Astrocyte (in vitro differentiated cells and primary cell): Measurements from ENCODE around the gene IL21R. TPM values are rescaled to one million over a fixed set of nuclear protein-coding genes. Genes with fewer than 3 reads are reported as not detected.

Source experiments
- DNase-seq: peaks from one replicate; pipeline ENCODE4 v3.0.0-alpha.2; 2010; ENCODE audit warnings: low read depth
- FAIRE-seq: peaks from 2 replicates; lab custom pipeline; 2011; peaks lifted over from hg19 to GRCh38; lab: Jason Lieb, UNC
- H2AFZ ChIP-seq: 2 replicates; pipeline ENCODE4 v1.6.0; 2012; ENCODE audit warnings: low read depth, low read length, inconsistent platforms
- H3K27ac ChIP-seq: 2 replicates; pipeline ENCODE4 v1.5.1; 2011; ENCODE audit warnings: low read depth, low read length, inconsistent platforms
- H3K27me3 ChIP-seq: 2 replicates; pipeline ENCODE4 v1.6.0; 2011; ENCODE audit warnings: low read length, inconsistent platforms; ENCODE audit not compliant: insufficient read depth
- H3K36me3 ChIP-seq: 2 replicates; pipeline ENCODE4 v1.5.1; 2011; ENCODE audit warnings: low read length, inconsistent platforms; ENCODE audit not compliant: insufficient read depth
- H3K4me1 ChIP-seq: 2 replicates; pipeline ENCODE4 v1.5.1; 2011; ENCODE audit warnings: low read length, inconsistent platforms; ENCODE audit not compliant: insufficient read depth
- H3K4me2 ChIP-seq: 2 replicates; pipeline ENCODE4 v1.6.0; 2012; ENCODE audit warnings: low read length, inconsistent platforms
- H3K4me3 ChIP-seq: 2 replicates; pipeline ENCODE4 v1.5.1; 2011; ENCODE audit warnings: low read depth, mild to moderate bottlenecking, low read length, inconsistent platforms; ENCODE audit not compliant: insufficient read depth
- H3K79me2 ChIP-seq: 2 replicates; pipeline ENCODE4 v1.6.0; 2012; ENCODE audit warnings: mild to moderate bottlenecking, low read length, inconsistent platforms; ENCODE audit not compliant: insufficient read depth
- H3K9ac ChIP-seq: 2 replicates; pipeline ENCODE4 v1.6.0; 2012; ENCODE audit warnings: mild to moderate bottlenecking, low read length, inconsistent platforms
- H3K9me3 ChIP-seq: 2 replicates; pipeline ENCODE4 v1.5.1; 2012; ENCODE audit warnings: low read depth, mild to moderate bottlenecking, low read length, inconsistent platforms; ENCODE audit not compliant: insufficient read depth
- H4K20me1 ChIP-seq: 2 replicates; pipeline ENCODE4 v1.6.0; 2012; ENCODE audit warnings: low read length, inconsistent platforms; ENCODE audit not compliant: insufficient read depth
- H3K27ac Mint-ChIP-seq: one replicate; pipeline ENCODE4 v1.8.0; 2021; ENCODE audit warnings: mild to moderate bottlenecking, mixed read lengths; ENCODE audit not compliant: unreplicated experiment
- H3K27me3 Mint-ChIP-seq: one replicate; pipeline ENCODE4 v1.8.0; 2021; ENCODE audit warnings: low read depth, mixed read lengths; ENCODE audit not compliant: unreplicated experiment
- H3K36me3 Mint-ChIP-seq: one replicate; pipeline ENCODE4 v1.8.0; 2021; ENCODE audit warnings: low read depth, mixed read lengths; ENCODE audit not compliant: unreplicated experiment
- H3K4me1 Mint-ChIP-seq: one replicate; pipeline ENCODE4 v1.8.0; 2021; ENCODE audit warnings: low read depth, mixed read lengths; ENCODE audit not compliant: unreplicated experiment
- H3K4me3 Mint-ChIP-seq: one replicate; pipeline ENCODE4 v1.8.0; 2021; ENCODE audit warnings: mild to moderate bottlenecking, moderate library complexity, mixed read lengths; ENCODE audit not compliant: unreplicated experiment
- H3K9me3 Mint-ChIP-seq: one replicate; pipeline ENCODE4 v1.8.0; 2021; ENCODE audit warnings: mild to moderate bottlenecking, mixed read lengths; ENCODE audit not compliant: unreplicated experiment
- CTCF ChIP-seq: IDR thresholded peaks from 2 replicates; pipeline ENCODE4 v1.5.1; 2011; ENCODE audit warnings: low read depth, mild to moderate bottlenecking, inconsistent platforms, low read length, moderate library complexity; ENCODE audit not compliant: insufficient read depth
- EZH2 ChIP-seq: IDR thresholded peaks from 2 replicates; pipeline ENCODE4 v1.6.1; 2012; ENCODE audit warnings: mild to moderate bottlenecking, low read length, inconsistent platforms; ENCODE audit not compliant: insufficient read depth
- total RNA-seq: library from RNA; stranded (reverse); gene quantifications from 2 replicates; pipeline ENCODE4 v1.2.1, GENCODE V29; 2021

Gene IL21R
- total RNA-seq, 1 donor from 2014 or later, result 1.8 TPM

- peaks cover 17% of the 10 kb centered on the region for H3K4me1 Mint-ChIP-seq
- Histone ChIP-seq H3K9me3 (no peaks in the 10 kb centered on the region), H3K4me2 (no peak overlapping the region), H3K9ac (no peak overlapping the region), H3K27me3 (no peaks in the 10 kb centered on the region), H3K79me2 (no peaks in the 10 kb centered on the region), H2AFZ (no peak overlapping the region), H4K20me1 (no peaks in the 10 kb centered on the region), H3K4me1 (peaks cover 12% of the 10 kb centered on the region), H3K4me3 (no peak overlapping the region), H3K27ac (no peak overlapping the region), H3K36me3 (no peaks in the 10 kb centered on the region)
- no peak overlapping the region for H3K4me3 Mint-ChIP-seq
- peaks cover 6% of the 10 kb centered on the region for H3K36me3 Mint-ChIP-seq
- no peak overlapping the region for H3K27ac Mint-ChIP-seq
- no peak for FAIRE-seq
- DNase-seq, result no peak
- H3K9me3 Mint-ChIP-seq, result peaks cover 4% of the 10 kb centered on the region
- no peak for TF ChIP-seq EZH2
- no peak for TF ChIP-seq CTCF
- H3K27me3 Mint-ChIP-seq, result peaks cover 4% of the 10 kb centered on the region
These were observed 26.2 kb downstream of the IL21R start for GRCh38 chr16:27428026-27428785.

GRCh38 chr16:27429330-27429871 is 27.4 kb downstream of the IL21R start:
- H3K27me3 ChIP-seq, result no peaks in the 10 kb centered on the region
- Mint-ChIP-seq H3K4me3 (no peak overlapping the region), H3K9me3 (peaks cover 2% of the 10 kb centered on the region), H3K27me3 (peaks cover 2% of the 10 kb centered on the region), H3K36me3 (peaks cover 6% of the 10 kb centered on the region), H3K27ac (peak overlapping the region; percentile 14), H3K4me1 (peaks cover 22% of the 10 kb centered on the region)
- no peaks in the 10 kb centered on the region for H3K36me3 ChIP-seq
- H3K4me1 ChIP-seq, result peaks cover 12% of the 10 kb centered on the region
- H2AFZ ChIP-seq, result no peak overlapping the region
- no peak overlapping the region for H3K27ac ChIP-seq
- H3K4me3 ChIP-seq, result no peak overlapping the region
- no peak for FAIRE-seq
- no peaks in the 10 kb centered on the region for H4K20me1 ChIP-seq
- H3K79me2 ChIP-seq, result no peaks in the 10 kb centered on the region
- H3K9me3 ChIP-seq, result no peaks in the 10 kb centered on the region
- DNase-seq, result no peak
- TF ChIP-seq CTCF (no peak), EZH2 (no peak)
- no peak overlapping the region for H3K4me2 ChIP-seq
- H3K9ac ChIP-seq, result no peak overlapping the region

- Mint-ChIP-seq H3K36me3 (peaks cover 6% of the 10 kb centered on the region), H3K4me1 (peaks cover 22% of the 10 kb centered on the region), H3K9me3 (no peaks in the 10 kb centered on the region), H3K27ac (no peak overlapping the region), H3K4me3 (no peak overlapping the region), H3K27me3 (peaks cover 2% of the 10 kb centered on the region)
- Histone ChIP-seq H3K4me1 (peaks cover 12% of the 10 kb centered on the region), H3K4me2 (no peak overlapping the region), H3K36me3 (no peaks in the 10 kb centered on the region), H3K4me3 (no peak overlapping the region), H4K20me1 (no peaks in the 10 kb centered on the region), H3K79me2 (no peaks in the 10 kb centered on the region), H3K9ac (no peak overlapping the region), H3K9me3 (no peaks in the 10 kb centered on the region), H3K27ac (no peak overlapping the region), H2AFZ (no peak overlapping the region), H3K27me3 (no peaks in the 10 kb centered on the region)
- DNase-seq, result no peak
- TF ChIP-seq EZH2 (no peak), CTCF (no peak)
- no peak for FAIRE-seq
These were observed 28.0 kb downstream of the IL21R start for GRCh38 chr16:27429981-27430441.
